GM19099 (cell line): Measurements from ENCODE around the gene ANAPC15.

ENCODE experiments used
- POLR2A ChIP-seq: IDR thresholded peaks from 3 replicates; pipeline ENCODE4 v1.6.1; 2011; ENCODE audit warnings: low read depth; ENCODE audit not compliant: insufficient read length; ENCODE audit errors: extremely low read depth

Gene ANAPC15

GRCh38 chr11:72112143-72112977 lies at the start of gene ANAPC15:
Gene ANAPC15 (minus strand): TSS chr11:72112695. CDS start chr11:72111276, 1,419 bp downstream.
- TF ChIP-seq POLR2A: peak; percentile 98

GRCh38 chr11:72160319-72160718 lies 47.8 kb upstream of the ANAPC15 start:
- no peak for TF ChIP-seq POLR2A

GRCh38 chr11:72157131-72157530 lies 44.6 kb upstream of the ANAPC15 start:
- TF ChIP-seq POLR2A: no peak

- no peak for TF ChIP-seq POLR2A
These were observed 43.3 kb upstream of the ANAPC15 start for GRCh38 chr11:72155751-72156150.

GRCh38 chr11:72154816-72155215 lies 42.3 kb upstream of the ANAPC15 start:
- no peak for TF ChIP-seq POLR2A

GRCh38 chr11:72150882-72151281 lies 38.4 kb upstream of the ANAPC15 start:
- no peak for TF ChIP-seq POLR2A

- no peak for TF ChIP-seq POLR2A
These were observed 34.1 kb upstream of the ANAPC15 start for GRCh38 chr11:72146625-72147024.

- no peak for TF ChIP-seq POLR2A
These were observed 32.5 kb upstream of the ANAPC15 start for GRCh38 chr11:72144807-72145565.

- TF ChIP-seq POLR2A: no peak
These were observed 28.6 kb upstream of the ANAPC15 start for GRCh38 chr11:72141066-72141465.

- TF ChIP-seq POLR2A: no peak
These were observed 28.2 kb upstream of the ANAPC15 start for GRCh38 chr11:72140661-72141060.

GRCh38 chr11:72139500-72139899 lies 27.0 kb upstream of the ANAPC15 start:
- TF ChIP-seq POLR2A: no peak

- TF ChIP-seq POLR2A: no peak
These were observed 26.4 kb upstream of the ANAPC15 start for GRCh38 chr11:72138821-72139390.

GRCh38 chr11:72136684-72137262 lies 24.3 kb upstream of the ANAPC15 start:
- no peak for TF ChIP-seq POLR2A

GRCh38 chr11:72135891-72136683 lies 23.6 kb upstream of the ANAPC15 start:
- no peak for TF ChIP-seq POLR2A
